Activated CD4-positive, alpha-beta T cell treated with anti-CD3 and anti-CD28 coated beads, Interleukin-2, amount 10 ng/mL, durations not matched to agents 7 days and 5 days (primary cell): ENCODE data around the gene LTA. TPM values are rescaled to one million over a fixed set of nuclear protein-coding genes. Genes with fewer than 3 reads are reported as not detected.

Experiments used
- CTCF ChIA-PET: fragments of 350-600 bp; sonication (Branson Sonifier 250); formaldehyde crosslinking; loops from one replicate; lab custom pipeline; 2021; ENCODE audit warnings: antibody characterized with exemption; lab: Charles Lee
- POLR2A ChIA-PET: fragments of 350-600 bp; sonication (Branson Sonifier 250); formaldehyde crosslinking; loops from one replicate; lab custom pipeline; 2021; ENCODE audit warnings: antibody characterized with exemption; lab: Charles Lee
- DNase-seq: peaks from one replicate; pipeline ENCODE4 v3.0.0-alpha.2; 2020
- H3K27ac Mint-ChIP-seq: one replicate; pipeline ENCODE4 v1.8.0; 2021; ENCODE audit warnings: mild to moderate bottlenecking, moderate library complexity, mixed read lengths
- H3K27me3 Mint-ChIP-seq: one replicate; pipeline ENCODE4 v1.8.0; 2021; ENCODE audit warnings: mixed read lengths
- H3K36me3 Mint-ChIP-seq: one replicate; pipeline ENCODE4 v1.8.0; 2021; ENCODE audit warnings: low read depth, mixed read lengths
- H3K4me1 Mint-ChIP-seq: one replicate; pipeline ENCODE4 v1.8.0; 2021; ENCODE audit warnings: mixed read lengths
- H3K4me3 Mint-ChIP-seq: one replicate; pipeline ENCODE4 v1.8.0; 2021; ENCODE audit warnings: mild to moderate bottlenecking, moderate library complexity, mixed read lengths
- H3K9me3 Mint-ChIP-seq: one replicate; pipeline ENCODE4 v1.8.0; 2021; ENCODE audit warnings: mixed read lengths
- total RNA-seq, 2 experiments: library from RNA; stranded (reverse); gene quantifications; one replicate each; pipeline ENCODE4 v1.2.3, GENCODE V29; 2021

LTA gene
- total RNA-seq, 2 experiments from 2014 or later, result 20.9 to 27.0 TPM

- Mint-ChIP-seq H3K4me3 (peak overlapping the region; percentile 62), H3K27me3 (peaks cover 21% of the 10 kb centered on the region), H3K4me1 (peaks cover 73% of the 10 kb centered on the region), H3K36me3 (peaks cover 59% of the 10 kb centered on the region), H3K27ac (peak overlapping the region; percentile 89), H3K9me3 (no peaks in the 10 kb centered on the region)
- ChIA-PET POLR2A (interaction anchor here (0.5 to 1.6 kb wide), 4 partner anchors 8 to 27 kb away, joined by 3 to 6 read pairs (median 4); partner anchors contain the start of gene TNF), CTCF (interaction anchor here (0.6 to 23.4 kb wide), 8 partner anchors 10 to 39 kb away, joined by 3 to 497 read pairs (median 16); partner anchors contain the start of genes LST1, LTA, LTB and NCR3)
- DNase-seq, result peak; percentile 66
These were observed 12.0 kb upstream of the LTA start for GRCh38 chr6:31559958-31560696.

DNA sequence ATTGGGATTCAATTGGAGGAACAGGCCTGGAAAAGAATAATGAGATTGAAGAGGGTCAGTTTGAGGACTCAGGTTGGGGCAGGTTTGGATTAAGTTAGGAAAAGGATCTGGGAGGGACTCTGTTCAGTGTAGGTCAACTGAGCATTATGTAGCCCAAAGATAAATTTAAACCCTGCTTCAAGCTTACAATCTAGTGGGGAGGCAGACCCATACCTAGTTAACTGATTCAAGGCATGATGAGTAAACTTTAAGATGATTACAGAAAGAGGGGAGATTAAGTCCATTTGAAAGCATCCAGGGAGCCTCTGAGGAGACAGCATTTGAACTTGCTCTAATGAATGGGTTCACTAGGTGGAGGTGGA, 11.4 kb upstream of the LTA start:
- H3K36me3 Mint-ChIP-seq, result peaks cover 64% of the 10 kb centered on the region

GRCh38 chr6:31567531-31568370, 4.3 kb upstream of the LTA start:
- peaks cover 27% of the 10 kb centered on the region for H3K27me3 Mint-ChIP-seq
- no peaks in the 10 kb centered on the region for H3K9me3 Mint-ChIP-seq
- peaks cover 71% of the 10 kb centered on the region for H3K4me1 Mint-ChIP-seq
- peaks cover 25% of the 10 kb centered on the region for H3K36me3 Mint-ChIP-seq
- POLR2A ChIA-PET, result interaction anchor here (0.5 to 1.9 kb wide), 4 partner anchors 8 to 370 kb away, joined by 3 to 4 read pairs (median 4); partner anchors contain the start of gene LTB
- H3K27ac Mint-ChIP-seq, result peak overlapping the region; percentile 75
- CTCF ChIA-PET, result interaction anchor here (0.7 to 6.7 kb wide), 9 partner anchors 10 to 93 kb away, joined by 3 to 60 read pairs (median 9); partner anchors contain the start of genes C6orf47, LST1, LTB and NCR3
- peak overlapping the region; percentile 3 for H3K4me3 Mint-ChIP-seq
- DNase-seq, result peak; percentile 27

More for the DNA sequence above, 11.4 kb upstream of the LTA start:
- peaks cover 77% of the 10 kb centered on the region for H3K4me1 Mint-ChIP-seq
- POLR2A ChIA-PET, result interaction anchor here (0.9 kb wide), 1 partner anchor 15 kb away, joined by 3 read pairs; the partner anchor contains the start of gene TNF
- no peaks in the 10 kb centered on the region for H3K9me3 Mint-ChIP-seq
- CTCF ChIA-PET, result interaction anchor here (3.0 to 23.4 kb wide), 6 partner anchors 10 to 38 kb away, joined by 14 to 497 read pairs (median 21); partner anchors contain the start of genes LTA, LTB, NCR3 and TNF
- DNase-seq, result no peak
- H3K27ac Mint-ChIP-seq, result no peak overlapping the region
- peaks cover 26% of the 10 kb centered on the region for H3K27me3 Mint-ChIP-seq
- H3K4me3 Mint-ChIP-seq, result peak overlapping the region; percentile 62

- no peaks in the 10 kb centered on the region for H3K9me3 Mint-ChIP-seq
- H3K27ac Mint-ChIP-seq, result peak overlapping the region; percentile 75
- ChIA-PET CTCF (interaction anchor here (0.7 to 6.7 kb wide), 9 partner anchors 9 to 92 kb away, joined by 3 to 60 read pairs (median 9); partner anchors contain the start of genes C6orf47, LST1, LTB and NCR3), POLR2A (interaction anchor here (0.5 to 1.9 kb wide), 5 partner anchors 9 to 371 kb away, joined by 3 to 4 read pairs (median 3); partner anchors contain the start of gene LTB)
- DNase-seq, result peak; percentile 87
- H3K27me3 Mint-ChIP-seq, result peaks cover 21% of the 10 kb centered on the region
- peak overlapping the region; percentile 3 for H3K4me3 Mint-ChIP-seq
- H3K4me1 Mint-ChIP-seq, result peaks cover 74% of the 10 kb centered on the region
- peaks cover 22% of the 10 kb centered on the region for H3K36me3 Mint-ChIP-seq
These were observed 3.5 kb upstream of the LTA start for GRCh38 chr6:31568537-31568961.

DNA sequence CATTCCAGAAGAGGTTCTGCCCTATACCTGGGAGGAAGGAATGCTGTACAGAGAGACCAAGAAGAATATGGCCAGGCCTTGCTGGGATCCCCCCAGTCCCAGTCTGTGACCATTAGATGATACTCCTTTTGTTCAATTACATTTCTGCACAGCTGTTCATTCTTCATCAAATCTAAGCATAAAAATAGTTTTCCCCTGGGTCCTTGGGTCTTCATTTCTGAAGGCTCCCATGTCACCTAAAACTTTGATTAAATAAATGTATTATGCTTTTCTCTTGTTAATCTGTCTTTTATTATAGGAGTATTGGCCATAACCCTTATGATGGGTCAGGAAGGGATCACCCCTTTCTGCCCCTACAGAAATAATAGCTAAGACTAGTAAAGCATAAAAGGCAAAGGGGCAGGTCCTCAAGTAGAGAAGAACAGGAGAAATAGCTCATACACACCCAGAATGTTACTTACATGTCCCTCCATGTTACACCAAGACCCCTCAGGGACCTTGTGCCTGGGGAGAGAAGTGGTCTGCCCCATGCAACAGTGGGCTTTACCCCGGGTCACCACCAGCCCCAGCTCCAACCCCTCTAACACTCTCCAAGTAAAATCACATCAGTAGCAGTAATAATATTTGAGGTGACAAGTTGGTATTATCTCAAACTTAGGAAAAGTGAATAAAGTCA, 2.1 kb upstream of the LTA start:
- Mint-ChIP-seq H3K9me3 (no peaks in the 10 kb centered on the region), H3K4me1 (peaks cover 82% of the 10 kb centered on the region), H3K27me3 (peaks cover 14% of the 10 kb centered on the region), H3K4me3 (no peak overlapping the region), H3K36me3 (peaks cover 20% of the 10 kb centered on the region), H3K27ac (no peak overlapping the region)
- ChIA-PET POLR2A (interaction anchor here (0.5 kb wide), 1 partner anchor 257 kb away, joined by 3 read pairs; the partner anchor contains the start of gene HSPA1B), CTCF (interaction anchor here (0.5 to 6.7 kb wide), 8 partner anchors 10 to 359 kb away, joined by 3 to 60 read pairs (median 11); partner anchors contain the start of genes LST1, LTB, NCR3 and NFKBIL1)
- DNase-seq, result no peak

- Mint-ChIP-seq H3K4me3 (peak overlapping the region; percentile 90), H3K27ac (peak overlapping the region; percentile 96), H3K27me3 (peaks cover 6% of the 10 kb centered on the region), H3K4me1 (peaks cover 94% of the 10 kb centered on the region), H3K36me3 (peaks cover 38% of the 10 kb centered on the region), H3K9me3 (no peaks in the 10 kb centered on the region)
- DNase-seq, result no peak
- CTCF ChIA-PET, result interaction anchor here (1.2 to 18.9 kb wide), 5 partner anchors 22 to 79 kb away, joined by 4 to 576 read pairs (median 20); partner anchors contain the start of genes ATP6V1G2, DDX39B, LST1 and LTB
- POLR2A ChIA-PET, result interaction anchor here (2.0 kb wide), 1 partner anchor 24 kb away, joined by 15 read pairs; no protein-coding TSS in a partner anchor
These were observed 1.4 kb downstream of the LTA start for GRCh38 chr6:31573239-31574105.

- no peak for DNase-seq
- Mint-ChIP-seq H3K36me3 (peaks cover 48% of the 10 kb centered on the region), H3K4me3 (peak overlapping the region; percentile 90), H3K9me3 (no peaks in the 10 kb centered on the region), H3K27me3 (peaks cover 4% of the 10 kb centered on the region), H3K4me1 (peaks cover 94% of the 10 kb centered on the region), H3K27ac (peak overlapping the region; percentile 59)
- CTCF ChIA-PET, result interaction anchor here (0.7 to 18.9 kb wide), 9 partner anchors 11 to 352 kb away, joined by 3 to 576 read pairs (median 4); partner anchors contain the start of genes ATP6V1G2, DDX39B, LST1 and LTB
- POLR2A ChIA-PET, result interaction anchor here (0.6 to 2.0 kb wide), 9 partner anchors 14 to 256 kb away, joined by 3 to 15 read pairs (median 5); partner anchors contain the start of genes DDX39B, NCR3 and NFKBIL1
These were observed 2.3 kb downstream of the LTA start for GRCh38 chr6:31574106-31575061.

DNA sequence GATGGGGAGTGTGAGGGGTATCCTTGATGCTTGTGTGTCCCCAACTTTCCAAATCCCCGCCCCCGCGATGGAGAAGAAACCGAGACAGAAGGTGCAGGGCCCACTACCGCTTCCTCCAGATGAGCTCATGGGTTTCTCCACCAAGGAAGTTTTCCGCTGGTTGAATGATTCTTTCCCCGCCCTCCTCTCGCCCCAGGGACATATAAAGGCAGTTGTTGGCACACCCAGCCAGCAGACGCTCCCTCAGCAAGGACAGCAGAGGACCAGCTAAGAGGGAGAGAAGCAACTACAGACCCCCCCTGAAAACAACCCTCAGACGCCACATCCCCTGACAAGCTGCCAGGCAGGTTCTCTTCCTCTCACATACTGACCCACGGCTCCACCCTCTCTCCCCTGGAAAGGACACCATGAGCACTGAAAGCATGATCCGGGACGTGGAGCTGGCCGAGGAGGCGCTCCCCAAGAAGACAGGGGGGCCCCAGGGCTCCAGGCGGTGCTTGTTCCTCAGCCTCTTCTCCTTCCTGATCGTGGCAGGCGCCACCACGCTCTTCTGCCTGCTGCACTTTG, 3.3 kb downstream of the LTA start, which contains the start of gene TNF:
Gene TNF (plus strand): TSS at position 231 of the 567 bp plus-strand sequence. CDS start 177 bp downstream, at position 408.
- H3K9me3 Mint-ChIP-seq, result no peaks in the 10 kb centered on the region
- H3K27ac Mint-ChIP-seq, result peak within 1 kb of the TSS; percentile 88
- H3K36me3 Mint-ChIP-seq, result peaks cover 55% of the 10 kb centered on the region
- ChIA-PET CTCF (interaction anchor here (0.7 to 18.9 kb wide), 7 partner anchors 12 to 351 kb away, joined by 3 to 576 read pairs (median 20); partner anchors contain the start of genes ATP6V1G2, LST1, LTB and NCR3), POLR2A (interaction anchor here (0.6 to 2.0 kb wide), 13 partner anchors 12 to 255 kb away, joined by 3 to 15 read pairs (median 5); partner anchors contain the start of genes DDX39B, NCR3 and NFKBIL1)
- no peaks in the 10 kb centered on the region for H3K27me3 Mint-ChIP-seq
- peaks cover 90% of the 10 kb centered on the region for H3K4me1 Mint-ChIP-seq
- peak; percentile 82 for DNase-seq
- H3K4me3 Mint-ChIP-seq, result peak within 1 kb of the TSS; percentile 90

GRCh38 chr6:31575952-31576685, 4.0 kb downstream of the LTA start:
- ChIA-PET CTCF (interaction anchor here (1.0 to 18.9 kb wide), 13 partner anchors 8 to 350 kb away, joined by 3 to 576 read pairs (median 9); partner anchors contain the start of genes ATP6V1G2, DDX39B, LST1 and LTB), POLR2A (interaction anchor here (0.6 to 2.0 kb wide), 11 partner anchors 11 to 254 kb away, joined by 3 to 15 read pairs (median 5); partner anchors contain the start of genes DDX39B and NCR3)
- Mint-ChIP-seq H3K4me1 (peaks cover 86% of the 10 kb centered on the region), H3K36me3 (peaks cover 61% of the 10 kb centered on the region), H3K27ac (peak overlapping the region; percentile 88), H3K4me3 (peak overlapping the region; percentile 90), H3K27me3 (no peaks in the 10 kb centered on the region), H3K9me3 (no peaks in the 10 kb centered on the region)
- DNase-seq, result no peak
